22Rv1 (cell line): ENCODE data around the gene DOHH.

Experiments used
- ZFX ChIP-seq: fragments of 450-650 bp; IDR thresholded peaks from 2 replicates; pipeline ENCODE4 v1.6.1; 2017; ENCODE audit warnings: antibody characterized with exemption, borderline replicate concordance
- TF ChIP-seq, protein P1 (sequence below): fragments of 450-650 bp; IDR thresholded peaks from 2 replicates; pipeline ENCODE4 v1.5.1; 2017; ENCODE audit warnings: mild to moderate bottlenecking

DNA sequence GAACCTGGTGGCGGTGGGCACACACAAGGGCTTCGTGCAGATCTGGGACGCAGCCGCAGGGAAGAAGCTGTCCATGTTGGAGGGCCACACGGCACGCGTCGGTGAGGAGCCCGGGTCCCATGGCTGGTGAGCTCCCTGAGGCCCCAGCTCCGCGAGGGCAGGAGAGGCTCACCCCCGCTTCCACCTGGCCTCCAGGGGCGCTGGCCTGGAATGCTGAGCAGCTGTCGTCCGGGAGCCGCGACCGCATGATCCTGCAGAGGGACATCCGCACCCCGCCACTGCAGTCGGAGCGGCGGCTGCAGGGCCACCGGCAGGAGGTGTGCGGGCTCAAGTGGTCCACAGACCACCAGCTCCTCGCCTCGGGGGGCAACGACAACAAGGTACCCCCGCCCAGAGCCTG is 31.2 kb upstream of the DOHH start:
- TF ChIP-seq, protein P1, sequence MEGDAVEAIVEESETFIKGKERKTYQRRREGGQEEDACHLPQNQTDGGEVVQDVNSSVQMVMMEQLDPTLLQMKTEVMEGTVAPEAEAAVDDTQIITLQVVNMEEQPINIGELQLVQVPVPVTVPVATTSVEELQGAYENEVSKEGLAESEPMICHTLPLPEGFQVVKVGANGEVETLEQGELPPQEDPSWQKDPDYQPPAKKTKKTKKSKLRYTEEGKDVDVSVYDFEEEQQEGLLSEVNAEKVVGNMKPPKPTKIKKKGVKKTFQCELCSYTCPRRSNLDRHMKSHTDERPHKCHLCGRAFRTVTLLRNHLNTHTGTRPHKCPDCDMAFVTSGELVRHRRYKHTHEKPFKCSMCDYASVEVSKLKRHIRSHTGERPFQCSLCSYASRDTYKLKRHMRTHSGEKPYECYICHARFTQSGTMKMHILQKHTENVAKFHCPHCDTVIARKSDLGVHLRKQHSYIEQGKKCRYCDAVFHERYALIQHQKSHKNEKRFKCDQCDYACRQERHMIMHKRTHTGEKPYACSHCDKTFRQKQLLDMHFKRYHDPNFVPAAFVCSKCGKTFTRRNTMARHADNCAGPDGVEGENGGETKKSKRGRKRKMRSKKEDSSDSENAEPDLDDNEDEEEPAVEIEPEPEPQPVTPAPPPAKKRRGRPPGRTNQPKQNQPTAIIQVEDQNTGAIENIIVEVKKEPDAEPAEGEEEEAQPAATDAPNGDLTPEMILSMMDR: no peak
- TF ChIP-seq ZFX: no peak
